ENCODE data around the gene RRP9.
"Not testable (repeated sequence)": the region's sequence is repeated elsewhere in the genome, so short reads cannot be mapped to it uniquely, and the experiment has no call there.

RRP9 gene, protein sequence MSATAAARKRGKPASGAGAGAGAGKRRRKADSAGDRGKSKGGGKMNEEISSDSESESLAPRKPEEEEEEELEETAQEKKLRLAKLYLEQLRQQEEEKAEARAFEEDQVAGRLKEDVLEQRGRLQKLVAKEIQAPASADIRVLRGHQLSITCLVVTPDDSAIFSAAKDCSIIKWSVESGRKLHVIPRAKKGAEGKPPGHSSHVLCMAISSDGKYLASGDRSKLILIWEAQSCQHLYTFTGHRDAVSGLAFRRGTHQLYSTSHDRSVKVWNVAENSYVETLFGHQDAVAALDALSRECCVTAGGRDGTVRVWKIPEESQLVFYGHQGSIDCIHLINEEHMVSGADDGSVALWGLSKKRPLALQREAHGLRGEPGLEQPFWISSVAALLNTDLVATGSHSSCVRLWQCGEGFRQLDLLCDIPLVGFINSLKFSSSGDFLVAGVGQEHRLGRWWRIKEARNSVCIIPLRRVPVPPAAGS

GRCh38 chr3:51941798-51942602, at the start of gene RRP9, which contains the start of gene PARP3:
Gene RRP9 (minus strand): TSS chr3:51941904. CDS start chr3:51941867, 37 bp downstream.
Gene PARP3 (plus strand): TSS chr3:51942363. CDS start chr3:51943356, 993 bp downstream.
- DNase-seq: peak; percentile 98

- not testable (repeated sequence) for DNase-seq
Observed at GRCh38 chr3:51990501-51990971, 48.8 kb upstream of the RRP9 start.

DNA sequence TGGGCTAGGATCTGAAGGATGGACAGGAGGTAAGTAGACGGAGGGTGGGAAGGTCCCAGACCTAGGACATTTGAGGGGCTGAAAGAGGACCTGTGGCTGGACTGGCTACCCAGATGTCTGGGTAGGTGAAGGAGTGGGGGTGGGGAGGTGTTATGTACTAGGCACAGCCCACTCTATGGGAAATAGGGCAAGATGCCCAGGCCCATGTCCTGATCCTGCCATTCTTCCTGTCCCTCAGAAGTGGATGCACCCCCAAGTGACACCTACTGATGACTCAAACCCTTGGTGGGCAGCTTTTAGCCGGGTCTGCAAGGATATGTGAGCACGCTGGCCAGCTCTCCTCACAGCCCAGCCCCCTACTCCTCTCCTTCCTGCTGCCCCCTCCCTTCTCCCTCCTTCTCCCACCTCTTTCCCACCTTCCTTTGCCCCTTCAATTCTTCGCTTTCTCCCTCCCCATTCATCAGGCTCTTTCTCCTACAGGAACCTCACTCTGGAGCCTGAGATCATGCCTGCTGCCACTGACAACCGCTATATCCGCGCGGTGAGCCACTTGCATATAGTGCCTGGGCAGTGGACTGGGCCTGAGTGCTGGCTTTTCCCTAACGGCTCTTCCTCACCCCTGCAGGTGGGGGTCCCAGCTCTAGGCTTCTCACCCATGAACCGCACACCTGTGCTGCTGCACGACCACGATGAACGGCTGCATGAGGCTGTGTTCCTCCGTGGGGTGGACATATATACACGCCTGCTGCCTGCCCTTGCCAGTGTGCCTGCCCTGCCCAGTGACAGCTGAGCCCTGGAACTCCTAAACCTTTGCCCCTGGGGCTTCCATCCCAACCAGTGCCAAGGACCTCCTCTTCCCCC, 46.8 kb upstream of the RRP9 start:
- DNase-seq: no peak

DNA sequence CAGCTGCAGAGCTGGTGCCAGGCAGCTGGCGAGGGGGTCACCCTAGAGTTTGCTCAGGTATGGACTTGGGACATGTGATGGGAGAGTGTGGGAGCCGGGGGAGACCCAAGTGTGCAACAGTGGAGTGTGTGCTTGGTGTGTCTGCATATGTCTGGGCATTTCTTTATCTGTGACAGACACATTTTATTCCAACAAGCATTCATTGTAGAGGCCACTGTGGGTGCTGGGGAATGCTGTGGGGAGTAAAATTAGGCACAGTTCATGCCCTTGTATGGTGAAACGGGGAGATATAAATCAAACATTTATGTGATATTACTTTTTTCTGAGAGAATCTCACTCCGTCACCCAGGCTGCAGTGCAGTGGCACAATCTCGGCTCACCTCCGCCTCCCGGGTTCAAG, 45.9 kb upstream of the RRP9 start:
- no peak for DNase-seq

- no peak for DNase-seq
Observed at GRCh38 chr3:51986010-51986947, 44.6 kb upstream of the RRP9 start.

DNA sequence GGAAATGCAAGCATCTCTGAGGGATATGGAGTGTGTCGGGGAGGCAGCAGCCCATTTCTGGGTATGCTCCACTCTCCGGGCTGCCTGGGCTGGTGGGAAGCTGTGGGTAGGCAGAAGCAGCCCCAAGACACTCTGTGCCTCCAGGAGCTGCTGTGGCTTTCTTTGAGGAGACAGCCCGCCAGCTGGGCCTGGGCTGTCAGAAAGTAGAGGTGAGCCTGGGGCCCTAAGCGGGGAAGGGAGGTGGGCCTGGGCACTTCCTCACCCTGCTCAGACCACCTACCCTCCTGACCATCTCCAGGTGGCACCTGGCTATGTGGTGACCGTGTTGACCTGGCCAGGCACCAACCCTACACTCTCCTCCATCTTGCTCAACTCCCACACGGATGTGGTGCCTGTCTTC, 43.4 kb upstream of the RRP9 start:
- DNase-seq: no peak

DNA sequence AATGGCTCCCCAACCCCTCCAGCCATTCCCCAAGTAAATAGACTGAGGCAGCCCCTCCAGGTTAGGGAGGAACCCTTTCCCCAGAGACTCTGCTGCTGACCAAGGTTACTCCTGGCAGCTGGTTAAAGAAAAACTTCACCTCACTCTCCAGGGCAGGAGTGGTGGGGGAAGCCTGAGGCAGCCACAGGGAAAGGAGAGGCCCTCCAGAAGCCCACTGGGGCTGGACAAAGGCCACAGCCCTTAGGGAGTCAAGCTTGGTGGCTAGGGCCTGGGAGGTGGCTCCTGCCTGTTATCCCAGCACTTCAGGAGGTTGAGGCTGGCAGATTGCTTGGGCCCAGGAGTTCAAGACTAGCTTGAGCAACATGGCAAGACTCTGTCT, 42.6 kb upstream of the RRP9 start:
- DNase-seq: no peak

DNA sequence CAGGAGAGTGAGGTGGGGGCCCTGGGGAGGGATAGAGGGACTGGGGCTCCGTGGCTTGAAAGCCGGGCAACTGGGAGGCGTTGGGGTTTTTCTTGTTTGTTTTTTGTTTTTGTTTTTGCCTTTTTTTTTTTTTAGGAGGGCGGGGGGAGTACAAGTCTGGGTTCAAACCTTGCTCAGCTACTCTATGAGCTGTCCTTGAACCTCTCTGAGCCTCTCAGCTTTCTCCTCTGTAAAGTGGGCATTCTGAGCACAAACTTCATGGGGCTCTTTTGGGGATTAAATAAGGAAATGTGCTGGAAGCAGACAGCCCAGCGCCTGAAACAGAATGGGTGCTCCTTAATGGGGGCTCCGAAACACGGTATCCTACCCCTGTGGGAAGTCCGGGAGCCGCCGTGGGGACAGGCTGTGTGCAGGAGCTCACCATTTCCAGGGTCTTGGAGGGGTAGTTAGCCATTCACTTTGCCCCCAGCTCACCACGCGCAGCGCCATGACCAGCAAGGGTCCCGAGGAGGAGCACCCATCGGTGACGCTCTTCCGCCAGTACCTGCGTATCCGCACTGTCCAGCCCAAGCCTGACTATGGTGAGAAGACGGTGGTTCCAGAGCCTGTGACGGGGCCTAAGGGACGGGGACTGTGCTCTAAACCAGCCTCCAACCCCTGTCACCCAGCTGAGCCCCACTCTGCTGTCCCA, 42.0 kb upstream of the RRP9 start:
- DNase-seq: no peak

DNA sequence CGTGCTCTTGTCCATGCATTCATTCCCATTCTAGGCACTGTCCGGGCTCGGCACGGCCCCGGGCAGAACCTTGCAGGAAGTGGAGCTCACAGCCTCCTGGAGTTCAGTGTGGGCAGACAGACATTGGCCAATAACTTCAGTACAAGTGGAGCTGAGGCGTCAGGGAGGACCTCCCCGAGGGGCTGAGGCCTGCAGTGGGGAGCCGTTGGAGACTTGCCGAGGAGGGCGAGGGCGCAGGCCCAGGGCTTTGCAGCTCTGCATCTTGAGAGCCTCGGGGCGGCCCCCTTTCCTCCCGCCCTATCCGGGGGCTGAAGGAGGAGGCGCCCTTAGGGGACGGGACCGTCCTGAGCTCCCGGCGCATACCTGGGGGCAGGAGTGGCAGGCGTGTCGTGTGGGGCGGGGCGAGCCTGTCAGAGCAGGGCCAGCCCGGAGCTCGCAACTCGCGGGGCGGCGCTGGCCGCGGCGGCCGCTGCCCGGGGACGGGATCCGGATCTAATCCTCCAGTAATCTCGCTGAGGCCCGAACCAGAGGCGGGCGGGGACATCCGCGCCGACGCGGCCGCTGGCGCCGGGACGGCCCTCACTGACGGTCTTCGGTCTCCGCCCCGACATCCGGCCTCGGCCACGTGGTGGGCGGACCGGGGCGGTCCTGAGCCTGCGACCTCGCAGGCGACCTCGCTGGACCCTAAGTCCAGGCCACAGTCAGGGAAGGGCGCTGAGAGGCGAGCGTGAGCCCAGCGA, 41.3 kb upstream of the RRP9 start, which contains the start of gene ACY1:
Gene ACY1 (plus strand): TSS at position 698 of the 740 bp plus-strand sequence. CDS start 530 bp downstream, outside the sequence.
- DNase-seq: no peak

DNA sequence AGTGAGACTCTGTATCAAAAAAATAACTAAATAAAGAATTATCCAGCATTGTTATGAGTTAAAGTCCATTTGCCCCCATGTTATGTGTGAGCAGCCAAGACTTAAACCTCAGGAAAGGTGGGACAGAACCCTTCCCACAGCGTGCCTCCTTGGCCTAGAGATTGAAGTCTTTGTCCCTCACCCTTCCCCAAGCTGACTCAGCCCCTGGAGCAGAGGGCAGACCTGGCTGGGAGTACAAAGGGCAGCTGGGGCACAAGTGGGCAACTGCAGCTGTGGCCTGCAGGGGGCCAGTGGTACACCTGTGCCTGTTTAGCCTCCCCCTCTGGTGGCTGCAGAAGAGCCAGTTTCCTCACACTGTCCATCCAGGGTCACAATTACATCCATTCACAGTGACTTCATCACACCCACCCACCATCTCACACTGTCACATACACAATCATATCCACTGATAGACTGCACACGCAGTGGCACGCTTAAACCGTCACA, 40.7 kb upstream of the RRP9 start:
- DNase-seq: no peak

- DNase-seq: no peak
Observed at GRCh38 chr3:51980253-51980652, 38.5 kb upstream of the RRP9 start.

DNA sequence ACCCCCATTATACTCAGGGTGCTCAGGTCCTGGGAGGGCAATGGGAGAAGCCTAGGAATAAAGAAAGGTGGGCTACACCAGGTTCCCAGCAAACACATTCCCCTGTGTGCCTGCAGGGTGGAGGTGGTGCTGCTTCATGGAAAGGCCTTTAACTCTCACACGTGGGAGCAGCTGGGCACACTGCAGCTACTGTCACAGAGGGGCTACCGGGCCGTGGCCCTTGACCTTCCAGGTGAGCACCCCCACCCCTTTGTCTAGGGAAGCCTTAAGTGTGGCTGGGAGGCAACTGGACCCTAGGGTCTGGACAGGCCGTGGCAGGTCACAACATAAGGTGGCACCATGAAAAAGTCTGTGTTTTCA, 36.4 kb upstream of the RRP9 start:
- DNase-seq: no peak

DNA sequence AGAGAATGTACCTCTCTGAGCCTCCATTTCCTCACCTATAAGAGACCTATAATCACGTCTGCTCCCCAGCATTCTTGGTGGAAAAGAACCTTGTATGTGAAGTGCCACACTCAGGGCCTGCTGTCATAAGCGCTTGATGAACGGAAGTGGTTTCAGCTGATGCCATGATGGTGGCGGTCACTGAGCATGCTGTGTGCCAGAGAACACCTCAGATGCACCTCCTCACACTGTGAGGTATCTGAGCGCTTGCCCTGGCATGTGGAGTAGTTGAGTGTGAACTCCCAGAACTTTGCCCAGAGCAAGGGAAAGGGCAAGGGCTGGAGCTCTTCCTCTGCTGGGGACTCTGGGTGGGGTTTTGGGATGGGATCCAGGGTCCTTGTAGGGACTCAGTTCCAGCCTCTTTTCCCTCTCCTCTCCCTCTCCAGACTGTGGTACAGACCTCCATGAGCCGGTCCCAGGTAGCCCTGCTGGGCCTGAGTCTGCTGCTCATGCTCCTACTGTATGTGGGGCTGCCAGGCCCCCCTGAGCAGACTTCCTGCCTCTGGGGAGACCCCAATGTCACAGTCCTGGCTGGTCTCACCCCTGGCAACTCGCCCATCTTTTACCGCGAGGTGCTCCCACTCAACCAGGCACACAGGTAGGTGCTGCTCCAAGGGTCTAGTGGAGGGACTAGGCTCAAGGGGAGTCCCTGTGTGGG, 35.9 kb upstream of the RRP9 start:
- DNase-seq: no peak

DNA sequence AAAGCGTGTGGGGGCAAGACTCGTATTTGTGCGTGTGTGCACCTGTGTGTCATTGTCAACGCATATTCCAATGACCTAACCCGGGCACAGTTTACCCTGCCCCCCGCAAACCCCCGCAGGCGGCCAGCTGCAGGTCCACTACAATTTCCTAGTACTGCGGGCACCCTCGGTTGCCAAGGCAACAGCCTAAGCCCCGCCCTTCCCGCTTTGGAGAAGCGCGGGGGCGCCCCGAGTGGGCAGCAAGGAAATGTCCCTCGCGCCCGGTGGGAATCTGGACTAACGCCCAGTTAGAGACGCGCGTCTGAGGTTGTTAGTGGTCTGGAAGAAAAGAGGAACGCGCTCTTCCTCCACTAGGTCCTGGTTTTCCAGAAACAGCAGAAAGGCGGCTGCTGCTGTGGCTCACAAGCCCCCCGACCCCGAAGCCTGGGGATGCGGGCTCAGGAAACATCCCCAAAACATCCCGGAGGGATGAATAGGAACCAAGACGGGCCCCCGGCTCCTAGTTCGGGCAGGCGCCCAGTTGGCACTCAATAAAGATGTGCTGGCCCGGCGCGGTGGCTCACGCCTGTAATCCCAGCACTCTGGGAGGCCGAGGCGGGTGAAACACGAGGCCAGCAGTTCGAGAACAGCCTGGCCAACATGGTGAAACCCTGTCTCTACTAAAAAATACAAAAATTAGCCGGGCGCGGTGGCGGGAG, 34.3 kb upstream of the RRP9 start:
- peak; percentile 54 for DNase-seq

- no peak for DNase-seq
Observed at GRCh38 chr3:51974963-51975851, 33.5 kb upstream of the RRP9 start, which contains the start of gene ABHD14A. Gene ABHD14A (plus strand): TSS chr3:51975064. CDS start chr3:51975136, 72 bp downstream.

DNA sequence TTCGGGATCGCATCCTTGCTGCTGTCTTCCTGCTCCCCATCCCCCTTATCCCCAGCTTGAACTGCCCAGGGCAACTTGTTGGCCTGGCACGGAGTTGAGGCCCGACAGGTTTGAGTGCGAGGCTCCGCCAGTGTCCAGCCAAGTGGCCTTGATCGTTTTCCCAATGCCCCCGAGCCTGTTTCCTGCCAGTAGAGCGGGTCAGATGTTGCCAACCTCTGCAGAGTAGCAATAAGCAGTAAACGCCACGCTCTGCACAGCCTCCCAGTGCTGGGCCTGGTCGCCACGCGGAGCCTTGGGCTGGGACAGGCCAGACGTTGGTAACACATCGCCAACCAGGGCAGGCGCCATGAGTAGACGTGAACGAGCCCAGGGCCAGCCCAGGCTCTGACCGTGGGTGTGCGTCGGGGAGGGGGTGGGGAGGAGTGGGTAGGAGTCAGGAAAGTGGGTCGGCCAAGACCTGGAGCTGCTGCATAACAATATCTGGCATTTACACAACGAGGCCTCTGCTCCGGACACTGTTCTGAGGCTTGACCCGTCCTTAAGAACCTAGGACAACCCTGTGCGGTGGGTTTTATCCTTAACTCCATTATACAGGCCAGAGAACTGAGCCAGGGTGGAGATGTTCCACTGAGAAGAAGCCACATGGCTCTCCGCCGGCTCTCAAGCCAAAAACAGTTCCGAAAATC, 32.7 kb upstream of the RRP9 start:
- DNase-seq: no peak

GRCh38 chr3:51971350-51971749, 29.6 kb upstream of the RRP9 start:
- no peak for DNase-seq

Measured in NCI-H524 treated with DMSO at 0.1 percent for 48 hours (cell line).